Measurements from ENCODE around the gene ATP6V0A1.

ATP6V0A1 gene

GRCh38 chr17:42521666-42522262 is 63.1 kb downstream of the ATP6V0A1 start:
- H3K27me3 ChIP-seq (ENCODE audit: insufficient read depth, low read depth) = no peaks in the 10 kb centered on the region
- no peak overlapping the region for H2AFZ ChIP-seq (ENCODE audit: low read depth)
- TF ChIP-seq, protein P1, sequence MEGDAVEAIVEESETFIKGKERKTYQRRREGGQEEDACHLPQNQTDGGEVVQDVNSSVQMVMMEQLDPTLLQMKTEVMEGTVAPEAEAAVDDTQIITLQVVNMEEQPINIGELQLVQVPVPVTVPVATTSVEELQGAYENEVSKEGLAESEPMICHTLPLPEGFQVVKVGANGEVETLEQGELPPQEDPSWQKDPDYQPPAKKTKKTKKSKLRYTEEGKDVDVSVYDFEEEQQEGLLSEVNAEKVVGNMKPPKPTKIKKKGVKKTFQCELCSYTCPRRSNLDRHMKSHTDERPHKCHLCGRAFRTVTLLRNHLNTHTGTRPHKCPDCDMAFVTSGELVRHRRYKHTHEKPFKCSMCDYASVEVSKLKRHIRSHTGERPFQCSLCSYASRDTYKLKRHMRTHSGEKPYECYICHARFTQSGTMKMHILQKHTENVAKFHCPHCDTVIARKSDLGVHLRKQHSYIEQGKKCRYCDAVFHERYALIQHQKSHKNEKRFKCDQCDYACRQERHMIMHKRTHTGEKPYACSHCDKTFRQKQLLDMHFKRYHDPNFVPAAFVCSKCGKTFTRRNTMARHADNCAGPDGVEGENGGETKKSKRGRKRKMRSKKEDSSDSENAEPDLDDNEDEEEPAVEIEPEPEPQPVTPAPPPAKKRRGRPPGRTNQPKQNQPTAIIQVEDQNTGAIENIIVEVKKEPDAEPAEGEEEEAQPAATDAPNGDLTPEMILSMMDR (conservative IDR thresholded peaks at IDR 0.05; ENCODE audit: low read depth, low read length) = no peak
- H3K79me2 ChIP-seq (ENCODE audit: insufficient read depth, low read depth) = no peaks in the 10 kb centered on the region
- H3K4me1 ChIP-seq (ENCODE audit: low read depth, poor library complexity, severe bottlenecking) = peaks cover 24% of the 10 kb centered on the region
- no peaks in the 10 kb centered on the region for H3K36me3 ChIP-seq (ENCODE audit: insufficient read depth)
- no peak overlapping the region for H3K4me3 ChIP-seq (IDR thresholded peaks at IDR 0.05; ENCODE audit: insufficient read depth, low read depth, low read length)
- H3K4me2 ChIP-seq = no peak overlapping the region
- H4K20me1 ChIP-seq (ENCODE audit: insufficient read depth) = no peaks in the 10 kb centered on the region
- H3K27ac ChIP-seq = no peak overlapping the region
- H3K9ac ChIP-seq = no peak overlapping the region

- Histone ChIP-seq H3K27me3 (ENCODE audit: insufficient read depth, low read depth) (no peaks in the 10 kb centered on the region), H3K27ac (no peak overlapping the region), H3K9ac (no peak overlapping the region)
Measured at GRCh38 chr17:42522263-42522790, 63.6 kb downstream of the ATP6V0A1 start.

GRCh38 chr17:42522798-42523278 is 64.2 kb downstream of the ATP6V0A1 start:
- no peaks in the 10 kb centered on the region for H3K36me3 ChIP-seq (ENCODE audit: insufficient read depth)
- no peak overlapping the region for H3K27ac ChIP-seq
- H3K9ac ChIP-seq = no peak overlapping the region
- H4K20me1 ChIP-seq (ENCODE audit: insufficient read depth) = no peaks in the 10 kb centered on the region
- H3K79me2 ChIP-seq (ENCODE audit: insufficient read depth, low read depth) = no peaks in the 10 kb centered on the region
- TF ChIP-seq, protein P1 (conservative IDR thresholded peaks at IDR 0.05; ENCODE audit: low read depth, low read length) = no peak
- no peaks in the 10 kb centered on the region for H3K27me3 ChIP-seq (ENCODE audit: insufficient read depth, low read depth)
- H3K4me2 ChIP-seq = no peak overlapping the region
- H3K4me3 ChIP-seq (IDR thresholded peaks at IDR 0.05; ENCODE audit: insufficient read depth, low read depth, low read length) = no peak overlapping the region
- H3K4me1 ChIP-seq (ENCODE audit: low read depth, poor library complexity, severe bottlenecking) = peaks cover 16% of the 10 kb centered on the region
- no peak overlapping the region for H2AFZ ChIP-seq (ENCODE audit: low read depth)

More at GRCh38 chr17:42522263-42522790, 63.6 kb downstream of the ATP6V0A1 start:
- TF ChIP-seq, protein P1 (conservative IDR thresholded peaks at IDR 0.05; ENCODE audit: low read depth, low read length) = no peak
- no peak overlapping the region for H2AFZ ChIP-seq (ENCODE audit: low read depth)
- no peak overlapping the region for H3K4me3 ChIP-seq (IDR thresholded peaks at IDR 0.05; ENCODE audit: insufficient read depth, low read depth, low read length)
- no peaks in the 10 kb centered on the region for H3K36me3 ChIP-seq (ENCODE audit: insufficient read depth)
- H3K79me2 ChIP-seq (ENCODE audit: insufficient read depth, low read depth) = no peaks in the 10 kb centered on the region
- H4K20me1 ChIP-seq (ENCODE audit: insufficient read depth) = no peaks in the 10 kb centered on the region
- H3K4me2 ChIP-seq = no peak overlapping the region
- peaks cover 21% of the 10 kb centered on the region for H3K4me1 ChIP-seq (ENCODE audit: low read depth, poor library complexity, severe bottlenecking)

DNA sequence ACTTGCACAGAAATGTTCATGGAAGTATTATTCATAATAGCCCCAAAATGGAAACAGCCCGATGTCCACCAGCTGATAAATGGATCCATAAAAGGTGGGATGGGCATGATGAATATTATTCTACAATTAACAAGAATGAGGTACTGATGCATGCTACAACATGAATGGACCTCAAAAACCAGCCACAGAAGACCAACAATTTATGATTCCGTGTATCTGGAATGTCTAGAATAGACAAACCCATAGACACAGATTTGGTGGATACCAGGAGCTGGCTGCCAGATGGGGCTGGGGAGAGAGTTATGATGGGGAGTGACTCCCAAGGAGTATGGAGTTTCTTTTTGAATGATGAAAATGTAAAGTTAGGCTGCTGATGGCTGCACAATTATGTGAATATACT is 66.5 kb downstream of the ATP6V0A1 start:
- no peaks in the 10 kb centered on the region for H3K36me3 ChIP-seq (ENCODE audit: insufficient read depth)
- H3K4me3 ChIP-seq (IDR thresholded peaks at IDR 0.05; ENCODE audit: insufficient read depth, low read depth, low read length) = no peak overlapping the region
- H3K27me3 ChIP-seq (ENCODE audit: insufficient read depth, low read depth) = no peaks in the 10 kb centered on the region
- no peaks in the 10 kb centered on the region for H3K79me2 ChIP-seq (ENCODE audit: insufficient read depth, low read depth)
- H3K4me1 ChIP-seq (ENCODE audit: low read depth, poor library complexity, severe bottlenecking) = peaks cover 15% of the 10 kb centered on the region
- H3K4me2 ChIP-seq = no peak overlapping the region
- H2AFZ ChIP-seq (ENCODE audit: low read depth) = no peak overlapping the region
- no peak overlapping the region for H3K9ac ChIP-seq
- H4K20me1 ChIP-seq (ENCODE audit: insufficient read depth) = no peaks in the 10 kb centered on the region
- TF ChIP-seq, protein P1 (conservative IDR thresholded peaks at IDR 0.05; ENCODE audit: low read depth, low read length) = no peak
- no peak overlapping the region for H3K27ac ChIP-seq
